GM18861 (cell line): ENCODE measurements around the gene WFIKKN1.
"Not testable (repeated sequence)": the region's sequence is repeated elsewhere in the genome, so short reads cannot be mapped to it uniquely, and the experiment has no call there.

Experiments used
- ATAC-seq: cut with Tn5 transposase; IDR thresholded peaks from one replicate; pipeline ENCODE4 v1.9.1; 2021; ENCODE audit not compliant: unreplicated experiment

Gene WFIKKN1

DNA sequence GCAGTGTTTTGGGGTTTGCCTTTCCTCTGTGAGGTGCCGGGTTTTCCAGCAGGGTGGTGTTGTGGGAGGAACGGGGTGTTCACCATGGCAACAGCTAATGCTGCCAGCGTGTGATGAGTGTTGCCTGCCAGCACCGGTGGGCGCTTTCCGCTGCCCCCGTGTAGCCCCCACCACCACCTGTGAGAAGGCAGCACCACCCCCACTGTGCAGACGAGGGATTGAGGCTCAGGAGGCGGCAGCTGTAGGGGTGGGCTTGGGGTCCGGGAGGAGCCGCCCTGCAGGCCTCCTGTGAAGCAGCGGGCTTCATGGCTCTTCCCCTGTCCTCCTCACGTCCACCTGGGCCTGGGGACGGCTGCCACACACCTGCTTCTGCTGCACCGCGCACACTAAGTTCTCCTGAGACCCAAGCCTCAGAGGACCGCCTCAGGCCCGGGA is 35.7 kb upstream of the WFIKKN1 start:
- no peak for ATAC-seq

DNA sequence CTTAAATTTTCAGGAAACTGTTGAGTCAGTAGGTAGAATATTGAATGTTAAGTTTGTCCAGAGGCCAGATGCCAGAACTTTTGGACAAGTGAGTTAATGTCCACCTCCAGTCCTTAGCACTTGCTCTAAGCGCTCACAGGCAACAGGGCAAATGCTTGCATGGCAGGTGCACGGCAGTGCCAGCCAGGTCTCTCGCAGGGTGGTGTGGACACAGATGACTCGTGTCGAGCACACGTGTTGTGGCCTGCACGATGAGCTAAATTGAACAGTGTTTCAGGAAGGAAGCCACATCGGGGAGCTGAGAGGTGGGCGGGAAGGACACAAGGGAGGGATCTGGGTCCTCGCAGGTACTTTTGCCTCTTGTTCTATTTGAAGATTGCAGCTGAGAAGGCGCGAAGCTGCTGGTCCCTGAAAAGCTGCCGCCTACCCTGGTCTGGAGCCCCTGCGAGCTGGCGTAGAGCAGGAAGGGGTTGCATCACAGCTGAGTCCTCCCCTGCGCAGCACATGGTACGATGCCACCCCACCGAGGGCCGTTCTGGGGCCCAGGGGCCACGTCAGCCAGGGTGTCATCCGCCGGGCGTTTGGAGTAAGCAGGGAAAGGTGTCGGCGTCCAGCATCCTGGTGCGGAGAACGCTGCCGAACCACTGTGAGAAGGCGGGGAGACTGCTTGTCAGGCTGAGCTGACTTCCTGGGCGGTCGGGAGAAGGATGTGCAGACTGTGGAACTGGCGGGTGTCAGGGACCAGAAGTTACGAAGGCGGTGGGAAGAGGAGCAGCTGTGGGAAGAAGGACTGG is 34.6 kb upstream of the WFIKKN1 start:
- no peak for ATAC-seq

DNA sequence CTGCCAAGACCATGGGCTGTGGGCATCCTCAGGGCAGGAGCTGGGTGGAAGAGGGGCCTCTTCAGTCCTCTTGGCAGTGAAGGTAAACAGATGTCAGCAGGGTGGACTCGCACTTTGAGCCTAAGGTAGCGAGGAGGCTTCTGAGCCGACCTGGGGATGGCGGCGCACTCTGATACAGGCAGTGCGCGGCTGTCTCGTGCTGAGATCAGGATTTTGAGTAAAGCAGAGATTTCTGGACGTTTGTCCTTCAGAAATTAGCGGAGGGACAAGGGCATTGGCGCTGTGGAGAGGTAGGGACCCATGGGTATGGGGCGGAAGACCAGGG is 34.1 kb upstream of the WFIKKN1 start:
- ATAC-seq: no peak

DNA sequence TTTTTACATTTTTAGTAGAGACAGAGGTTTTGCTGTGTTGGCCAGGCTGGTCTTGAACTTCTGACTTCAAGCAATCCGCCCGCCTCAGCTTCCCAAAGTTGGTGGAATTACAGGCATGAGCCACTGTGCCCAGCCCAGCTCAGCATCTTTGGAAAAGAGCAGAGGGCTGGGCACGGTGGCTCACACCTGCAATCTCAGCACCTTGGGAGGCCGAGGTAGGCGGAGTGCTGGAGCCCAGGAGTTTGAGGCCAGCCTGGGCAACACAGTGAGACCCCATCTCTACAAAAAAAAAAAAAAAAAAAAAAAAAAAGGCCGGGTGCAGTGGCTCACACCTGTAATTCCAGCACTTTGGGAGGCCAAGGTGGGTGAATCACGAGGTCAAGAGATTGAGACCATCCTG is 33.1 kb upstream of the WFIKKN1 start:
- ATAC-seq: not testable (repeated sequence)

DNA sequence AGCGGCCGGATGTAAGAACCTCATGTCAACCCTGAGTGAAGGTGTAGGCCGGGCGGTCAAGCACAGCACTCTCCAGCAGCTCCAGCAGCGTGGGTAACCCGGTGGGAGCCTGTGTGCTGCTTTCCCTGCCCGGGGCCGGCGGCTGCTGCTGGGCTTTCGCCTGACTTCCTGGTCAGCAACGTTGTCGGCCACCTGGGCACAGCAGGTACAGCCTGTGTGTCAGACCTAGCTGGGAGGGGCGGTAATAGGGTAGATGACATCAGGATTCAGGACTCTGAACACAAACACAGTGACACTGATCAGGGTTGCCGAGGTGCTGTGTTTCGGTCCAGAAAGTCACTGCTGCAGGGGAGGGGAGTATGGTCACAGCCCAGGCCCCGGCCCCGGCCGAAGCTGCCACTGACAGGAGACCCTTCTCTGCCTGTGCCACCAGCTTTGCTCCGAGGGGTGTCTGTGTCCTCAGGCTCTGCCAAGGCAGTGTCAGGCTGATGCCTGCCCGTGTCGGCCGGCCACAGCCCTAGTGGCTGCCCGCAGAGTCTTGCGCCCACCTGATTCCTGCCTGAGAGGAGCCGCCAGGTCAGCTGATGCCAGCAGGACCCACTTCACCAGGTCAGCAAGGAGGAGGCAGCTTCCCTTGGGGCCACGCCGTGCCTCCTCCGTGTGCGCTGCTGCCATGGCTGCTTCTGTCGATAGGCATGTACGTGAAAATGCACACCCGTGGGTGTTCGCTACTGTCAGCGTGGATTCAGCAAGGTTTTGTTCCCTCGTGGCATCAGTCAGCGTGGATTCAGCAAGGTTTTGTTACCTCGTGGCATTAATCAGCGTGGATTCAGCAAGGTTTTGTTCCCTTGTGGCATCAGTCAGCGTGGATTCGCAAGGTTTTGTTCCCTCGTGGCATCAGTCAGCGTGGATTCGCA is 31.7 kb upstream of the WFIKKN1 start:
- ATAC-seq: no peak

DNA sequence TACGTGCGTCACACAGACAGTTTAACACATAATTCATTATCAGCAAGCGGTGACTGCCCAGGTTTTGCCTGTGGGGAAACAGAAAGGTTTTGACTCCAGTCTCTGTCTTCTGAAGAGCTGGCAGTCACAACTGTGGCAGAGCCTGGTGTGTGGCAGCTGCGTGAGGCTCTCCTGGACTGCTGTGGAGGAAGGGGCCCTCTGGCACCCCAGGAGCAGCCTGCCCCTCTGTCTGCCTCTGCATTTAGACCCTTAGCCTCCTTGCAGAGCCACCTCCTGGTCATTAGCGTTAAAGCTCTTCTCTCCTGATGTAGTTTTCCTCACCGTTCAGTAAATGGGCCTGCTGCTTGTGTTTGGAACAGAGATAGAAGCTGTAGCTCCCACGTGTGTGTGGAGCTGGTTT is 30.0 kb upstream of the WFIKKN1 start:
- ATAC-seq: no peak

DNA sequence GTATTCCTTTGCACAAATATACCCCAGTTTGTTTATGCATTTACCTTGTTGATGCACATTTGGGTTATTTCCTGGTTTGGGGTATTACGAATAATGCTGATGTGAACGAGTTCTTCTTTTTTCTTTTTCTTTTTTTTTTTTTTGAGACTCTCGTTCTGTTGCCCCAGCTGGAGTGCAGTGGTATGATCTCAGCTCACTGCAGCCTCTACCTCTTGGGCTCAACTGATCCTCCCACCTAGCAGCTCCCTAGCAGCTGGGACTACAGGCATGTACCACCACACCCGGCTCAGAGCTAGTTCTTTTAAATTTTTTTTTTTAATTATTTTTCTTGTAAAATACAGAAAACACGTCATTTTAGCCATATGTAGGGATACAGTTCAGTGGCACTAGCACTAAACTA is 26.9 kb upstream of the WFIKKN1 start:
- ATAC-seq: no peak

DNA sequence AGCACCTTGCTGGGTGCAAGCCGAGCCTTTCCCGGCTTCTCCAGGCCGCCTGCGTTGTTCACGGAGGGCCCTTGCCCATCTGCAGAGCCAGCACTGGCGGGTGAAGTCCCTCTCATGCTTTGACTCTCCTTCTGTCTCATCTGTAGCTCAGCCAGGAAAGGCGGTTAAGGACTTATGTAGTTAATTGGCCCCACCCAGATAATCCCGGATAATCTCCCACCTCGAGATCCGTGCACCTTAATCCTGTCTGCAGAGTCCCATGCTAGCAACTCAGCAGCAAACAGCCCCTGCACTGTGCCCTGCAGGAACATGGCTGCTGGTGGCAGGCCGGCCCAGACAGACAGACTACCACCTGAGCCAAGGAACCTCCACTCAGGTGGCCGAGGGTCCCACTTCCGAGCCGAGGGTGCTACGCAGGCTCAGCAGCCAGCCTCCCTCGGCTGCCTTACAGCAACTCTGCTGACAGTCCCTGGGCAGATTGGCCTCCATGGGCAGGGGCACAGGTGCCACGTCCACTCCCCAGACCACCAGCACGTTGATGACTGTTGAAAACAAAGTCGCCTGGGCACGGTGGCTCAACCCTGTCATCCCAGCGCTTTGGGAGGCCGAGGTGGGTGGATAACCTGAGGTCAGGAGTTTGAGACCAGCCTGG is 24.0 kb upstream of the WFIKKN1 start:
- ATAC-seq: no peak

DNA sequence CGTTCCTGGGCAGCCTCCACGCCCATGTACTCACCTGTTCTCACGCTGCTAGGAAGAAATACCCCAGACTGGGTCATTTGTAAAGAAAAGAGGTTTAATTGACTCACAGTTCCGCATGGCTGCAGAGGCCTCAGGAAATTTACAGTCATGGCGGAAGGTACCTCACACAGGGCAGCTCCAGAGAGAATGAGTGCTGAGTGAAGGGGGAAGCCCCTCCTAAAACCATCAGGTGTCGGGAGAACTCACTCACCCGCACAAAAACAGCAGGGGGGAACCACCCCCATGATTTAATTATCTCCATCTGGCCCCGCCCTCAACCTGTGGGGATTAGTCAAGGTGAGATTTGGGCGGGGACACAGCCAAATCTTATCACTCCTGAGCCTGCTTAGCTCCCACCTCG is 22.8 kb upstream of the WFIKKN1 start:
- ATAC-seq: no peak

DNA sequence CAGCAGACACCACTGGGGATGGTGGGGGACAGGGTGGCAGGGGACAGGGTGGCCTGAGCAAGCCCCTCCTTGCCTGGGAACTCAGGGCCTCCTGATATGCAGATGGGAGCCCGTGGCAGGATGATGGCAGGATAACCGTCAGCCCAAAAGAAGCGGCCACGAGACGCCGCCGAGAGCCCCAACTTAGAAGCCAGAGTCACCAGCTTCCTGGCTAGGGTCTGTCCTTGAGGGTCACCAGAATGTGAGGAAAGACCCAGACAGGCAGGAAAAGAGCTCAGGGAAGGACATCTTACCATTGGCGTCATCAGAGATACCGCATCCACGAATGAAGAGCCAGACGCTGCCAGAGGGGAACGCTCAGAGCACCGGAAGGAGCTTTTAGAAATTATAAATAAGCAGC is 21.5 kb upstream of the WFIKKN1 start:
- no peak for ATAC-seq

DNA sequence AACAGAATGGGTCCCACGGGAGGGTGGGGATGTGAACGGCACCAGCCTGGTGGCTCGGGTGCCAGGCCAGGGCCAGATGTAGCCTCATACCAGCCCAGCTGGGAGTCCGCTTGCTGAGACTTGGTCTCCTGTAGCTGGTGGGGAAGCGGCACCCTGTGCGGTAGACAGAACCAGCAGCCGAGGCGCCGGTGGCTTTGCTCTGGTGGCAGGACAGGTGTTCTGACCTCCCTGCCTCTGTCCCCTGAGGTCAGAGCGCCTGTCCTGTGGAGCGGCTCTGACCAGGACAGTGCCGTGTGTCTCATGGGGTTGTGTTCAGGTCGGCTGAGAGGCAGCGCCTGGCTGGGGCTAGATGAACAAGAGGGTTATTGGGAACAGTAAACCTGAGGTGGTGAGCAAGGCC is 20.8 kb upstream of the WFIKKN1 start:
- no peak for ATAC-seq

DNA sequence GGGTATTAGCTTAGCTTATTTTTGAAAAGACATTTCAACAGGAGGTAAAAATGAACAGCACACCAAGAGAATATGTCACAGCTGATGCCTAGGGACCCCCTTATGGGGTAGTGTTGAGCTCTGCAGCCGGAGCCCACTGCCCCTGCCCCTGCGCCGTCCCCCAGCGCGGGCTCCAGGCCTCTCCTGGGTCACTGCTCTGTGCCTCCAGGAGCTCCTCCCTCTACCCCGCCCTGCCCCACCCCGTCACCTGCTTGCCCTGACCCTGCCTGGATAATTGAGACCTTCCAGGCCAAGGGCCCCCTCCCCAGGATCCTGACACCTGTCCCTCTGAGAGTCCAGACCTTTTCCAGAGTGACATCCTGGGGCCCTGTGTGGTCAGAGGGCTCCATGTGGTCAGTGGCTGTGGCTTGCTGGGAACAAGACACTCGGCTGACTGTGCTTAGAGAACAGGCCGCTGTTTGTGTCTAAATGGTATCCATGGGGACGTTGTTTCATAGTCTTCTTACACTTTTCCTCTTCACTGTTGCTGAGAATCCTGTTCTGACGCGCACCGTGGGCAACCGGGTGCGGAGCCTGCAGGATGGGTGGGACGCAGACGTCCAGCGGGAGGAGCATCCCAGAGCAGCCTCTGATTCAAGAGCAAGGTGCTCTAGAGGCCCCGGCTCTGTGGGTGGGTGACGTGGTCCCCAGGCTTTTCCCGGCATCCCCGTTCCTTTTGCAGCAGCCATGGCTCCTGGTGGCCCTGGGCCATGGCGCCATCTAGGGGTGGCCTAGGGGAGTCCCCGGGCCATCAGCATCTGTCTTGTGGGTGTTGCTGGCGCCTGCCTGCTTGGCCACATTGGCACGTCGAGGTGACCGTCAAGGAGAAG is 20.0 kb upstream of the WFIKKN1 start:
- ATAC-seq: no peak

DNA sequence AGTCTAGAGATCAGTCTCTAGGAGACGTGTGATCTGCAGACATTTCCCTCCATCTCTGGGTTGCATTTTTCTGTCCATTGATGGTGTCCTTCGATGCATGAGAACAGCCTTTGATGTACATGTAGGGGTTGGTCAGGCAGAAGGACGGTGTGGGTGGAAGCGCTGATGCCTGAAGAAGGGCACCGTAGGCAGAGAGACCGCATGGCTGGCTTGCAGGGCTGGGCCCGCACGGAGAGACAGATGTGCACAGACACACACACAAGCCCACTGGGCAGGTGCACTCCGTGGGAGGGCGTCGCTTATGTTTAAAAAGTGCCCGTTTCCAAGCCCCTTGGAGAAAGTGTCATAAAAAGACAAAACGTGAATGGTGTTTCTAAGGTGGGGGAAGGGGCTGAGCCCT is 15.7 kb upstream of the WFIKKN1 start:
- no peak for ATAC-seq

DNA sequence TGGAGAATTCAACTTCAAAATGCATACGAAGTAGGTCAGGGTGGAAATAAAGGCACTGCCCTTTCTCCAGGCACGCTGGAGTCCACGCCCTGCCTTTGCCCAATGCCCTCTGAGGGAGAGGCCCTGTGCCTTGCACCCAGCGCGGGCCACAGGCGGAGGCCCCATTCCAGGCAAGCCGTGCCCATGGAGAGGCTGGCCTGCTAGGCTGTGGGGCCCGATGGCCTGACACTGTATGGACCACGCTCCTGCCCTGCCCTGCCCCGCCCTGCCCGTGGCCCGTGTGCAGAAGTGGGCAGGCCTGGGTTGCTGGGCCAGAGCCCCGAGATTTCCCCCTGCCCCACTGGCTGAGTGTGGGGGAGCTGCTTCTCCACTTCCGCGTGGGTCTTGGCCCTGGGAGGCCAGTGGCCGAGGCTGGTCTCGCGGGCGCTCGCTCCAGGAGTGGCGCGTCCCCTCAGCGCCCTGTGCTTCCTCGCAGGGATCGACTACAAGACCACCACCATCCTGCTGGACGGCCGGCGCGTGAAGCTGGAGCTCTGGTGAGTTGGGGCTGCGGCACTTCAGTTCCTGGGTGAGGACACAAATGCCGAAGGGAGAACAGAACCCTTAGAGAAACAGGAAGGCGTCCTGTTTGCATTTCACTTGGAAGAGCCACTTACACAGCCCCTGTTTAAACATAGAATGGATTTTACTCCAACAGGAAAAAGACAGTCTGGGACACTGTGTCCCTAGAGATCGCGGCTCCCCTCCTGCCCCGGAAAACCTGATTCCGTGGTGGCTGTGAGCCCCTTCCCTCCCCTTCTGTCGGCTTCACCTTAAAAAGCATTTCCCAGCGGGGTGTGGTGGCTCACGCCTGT is 13.8 kb upstream of the WFIKKN1 start:
- ATAC-seq: no peak

DNA sequence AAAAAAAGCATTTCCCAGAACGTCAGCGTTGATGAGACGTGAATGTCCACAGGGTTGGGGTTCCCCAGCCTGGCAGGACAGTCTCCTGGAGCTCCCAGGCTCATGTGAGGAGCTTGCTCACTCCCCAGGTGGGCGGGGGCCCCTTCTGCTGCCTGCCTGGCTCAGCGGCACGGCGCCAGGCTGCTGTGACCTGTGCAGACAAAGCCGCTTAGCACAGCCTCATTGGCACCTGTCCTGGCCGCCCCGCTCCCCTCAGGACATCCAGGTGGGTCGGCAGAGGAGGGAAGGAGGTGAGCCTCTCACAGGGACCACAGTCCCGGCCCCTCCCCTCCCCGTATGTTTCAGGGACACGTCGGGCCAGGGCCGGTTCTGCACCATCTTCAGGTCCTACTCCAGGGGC is 12.9 kb upstream of the WFIKKN1 start:
- no peak for ATAC-seq

DNA sequence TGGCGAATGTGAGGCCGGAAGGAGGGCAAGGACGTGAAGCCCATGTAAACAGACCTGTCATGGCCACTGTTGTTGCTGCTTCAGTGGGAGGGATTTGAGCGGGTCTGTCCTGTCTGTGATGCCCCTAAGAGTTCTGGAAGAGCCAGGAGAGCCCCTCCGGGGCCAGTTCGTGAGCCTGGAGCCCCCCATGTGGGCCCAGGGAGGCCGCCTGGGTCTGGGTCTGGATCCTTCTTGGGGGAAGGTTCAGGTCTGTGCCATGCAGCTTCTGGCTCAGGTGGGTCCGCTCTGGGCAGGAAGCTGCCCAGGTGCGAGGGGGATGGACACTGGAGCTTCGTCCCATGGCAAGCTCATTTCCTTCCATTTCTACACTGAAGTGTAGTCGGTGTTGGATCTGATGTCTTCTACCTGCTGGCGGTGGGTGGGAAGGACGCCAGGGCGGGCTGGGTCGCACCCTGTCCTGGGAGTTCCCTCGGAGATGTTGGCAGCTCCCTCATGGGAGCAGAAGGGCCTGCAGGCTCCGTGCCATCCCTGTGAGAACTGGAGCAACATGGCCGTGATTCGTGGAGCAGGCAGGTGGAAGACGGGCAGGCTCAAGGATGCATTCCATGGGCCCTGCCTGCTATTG is 11.2 kb upstream of the WFIKKN1 start:
- no peak for ATAC-seq

DNA sequence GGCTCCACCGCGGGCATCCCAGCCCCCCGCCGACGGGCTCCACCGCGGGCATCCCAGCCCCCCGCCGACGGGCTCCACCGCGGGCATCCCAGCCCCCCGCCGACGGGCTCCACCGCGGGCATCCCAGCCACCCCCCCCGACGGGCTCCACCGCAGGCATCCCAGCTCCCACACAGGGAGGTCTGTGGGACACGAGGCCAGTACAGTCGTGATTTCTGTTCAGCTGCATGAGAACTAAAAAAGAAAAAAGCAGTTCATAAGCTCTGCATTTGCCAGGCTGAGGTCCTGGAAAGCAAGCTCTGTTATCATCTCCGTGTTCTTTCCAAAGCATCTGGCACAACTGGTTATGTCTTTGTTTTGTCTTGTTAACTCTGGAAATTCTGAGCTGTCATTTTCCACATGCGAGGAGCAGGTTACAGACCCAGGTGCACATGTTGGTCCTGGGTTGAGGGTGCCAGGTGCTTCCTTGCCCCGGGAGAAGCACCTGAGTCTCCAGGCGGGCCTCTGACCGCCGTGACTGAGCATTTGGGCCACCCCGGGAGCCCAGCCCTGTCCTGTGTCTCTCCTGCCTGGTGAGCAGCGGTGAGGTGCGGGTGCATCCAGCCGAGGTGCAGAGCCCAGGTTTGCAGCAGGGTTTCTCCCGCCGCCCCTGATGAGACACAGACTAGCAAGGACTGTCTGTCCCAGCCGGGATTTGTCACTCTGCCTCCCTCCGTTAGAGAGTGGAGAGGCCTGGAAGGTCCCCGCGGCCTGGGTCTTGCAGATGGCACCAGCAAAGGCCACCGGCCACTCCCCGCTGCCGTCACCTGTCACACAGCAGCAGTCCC is 9.9 kb upstream of the WFIKKN1 start:
- no peak for ATAC-seq

DNA sequence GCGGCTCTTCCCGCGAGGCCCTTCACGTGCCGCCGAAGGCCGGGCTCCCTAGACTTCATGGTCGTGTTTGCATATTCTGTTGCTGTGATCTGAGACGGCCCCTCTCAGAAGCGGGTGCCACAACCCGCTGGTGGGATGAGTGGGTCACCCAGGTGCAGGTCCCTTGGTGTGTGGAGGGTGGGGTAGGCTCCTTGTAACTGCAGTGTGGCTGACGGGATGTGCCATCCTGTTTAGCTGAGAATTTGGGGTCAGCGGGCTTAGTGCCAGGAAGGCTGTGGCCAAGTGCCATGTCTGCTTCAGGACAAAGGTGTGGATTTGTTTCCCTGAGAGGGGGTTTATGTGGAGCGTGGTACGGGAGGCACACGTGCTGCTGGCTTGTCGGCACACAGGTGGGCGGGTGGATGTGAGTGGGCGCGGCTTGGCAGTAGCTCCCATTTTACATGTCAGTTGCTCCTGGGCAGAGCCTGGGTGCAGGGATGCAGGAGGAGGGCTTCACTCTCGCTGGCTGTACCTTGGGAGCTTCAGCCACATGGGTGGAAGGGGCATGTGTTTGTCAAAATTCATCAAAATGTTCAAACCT is 9.2 kb upstream of the WFIKKN1 start:
- no peak for ATAC-seq
